NCI-H2227 (cell line): Measurements from ENCODE around the gene SMG1.
"Not testable (repeated sequence)": the region's sequence is repeated elsewhere in the genome, so short reads cannot be mapped to it uniquely, and the experiment has no call there.

Source experiments
- DNase-seq: peaks from one replicate; lab custom pipeline; 2025; ENCODE audit not compliant: unreplicated experiment; lab: John Stamatoyannopoulos, UW

Gene SMG1

DNA sequence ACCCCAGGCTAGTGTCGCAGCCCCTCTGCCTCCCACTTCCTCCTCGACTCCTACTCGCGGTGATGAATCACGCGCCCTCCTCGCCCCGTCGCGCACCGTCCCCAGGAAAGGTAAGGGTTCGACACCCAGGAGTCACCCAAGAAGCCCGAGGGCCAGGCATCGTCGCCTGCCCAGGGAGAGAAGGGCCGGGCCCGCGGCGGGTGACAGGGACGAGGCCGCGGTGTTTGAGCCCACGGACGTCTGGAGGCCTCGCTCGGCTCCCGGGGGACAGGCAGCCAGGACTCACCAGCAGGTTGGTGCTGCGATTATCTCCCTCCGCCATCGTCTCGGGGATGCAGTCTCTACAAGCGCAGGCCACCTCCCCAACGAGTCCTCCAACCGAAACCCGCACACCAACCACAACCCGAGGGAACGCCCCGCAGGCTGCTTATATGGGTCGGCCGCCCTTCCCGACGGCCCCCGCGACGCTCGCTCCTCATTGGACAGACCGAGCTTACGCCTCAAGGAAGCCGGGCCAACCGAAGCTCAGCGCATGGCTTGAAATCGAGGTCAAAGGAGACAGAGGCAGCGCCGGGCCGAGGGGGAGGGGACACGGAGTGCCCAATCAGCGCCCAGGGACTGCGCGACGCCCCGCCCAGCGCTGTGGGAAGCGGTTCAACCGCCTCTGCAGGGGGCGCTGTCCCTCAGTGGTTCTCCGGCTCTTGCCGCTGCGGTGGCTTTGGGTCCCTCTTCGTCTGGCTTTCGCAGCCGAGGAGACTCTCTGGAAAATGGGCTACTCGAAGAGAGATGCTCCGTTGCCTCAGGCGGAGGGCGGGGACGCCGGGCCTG is 124.8 kb downstream of the SMG1 start, which contains the start of gene ARL6IP1:
Gene ARL6IP1, minus strand, starts transcription at position 405 of the 828 bp plus-strand sequence. Its CDS starts 83 bp downstream, at position 322.
- DNase-seq, result peak; percentile 100

DNA sequence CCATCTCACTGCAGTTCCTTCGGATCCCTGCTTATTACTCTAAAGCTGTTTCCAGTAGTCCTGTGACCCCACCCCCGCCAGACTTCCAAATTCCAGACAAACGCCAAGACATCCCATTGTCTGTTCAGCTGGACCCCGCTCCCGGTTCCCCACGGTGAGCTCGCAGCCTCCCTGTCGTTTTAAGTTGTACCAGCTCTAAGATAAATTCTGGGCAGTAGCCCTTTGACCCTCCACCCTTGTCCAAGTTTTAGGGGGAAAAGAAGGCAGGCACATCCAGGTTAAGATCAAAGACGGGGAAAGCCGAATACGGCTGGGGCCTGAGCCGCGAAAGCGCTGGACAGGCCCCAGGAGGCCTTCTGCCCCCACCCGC is 125.4 kb downstream of the SMG1 start:
- DNase-seq, result peak; percentile 36

GRCh38 chr16:18800293-18800692 is 125.9 kb downstream of the SMG1 start:
- DNase-seq, result no peak

DNA sequence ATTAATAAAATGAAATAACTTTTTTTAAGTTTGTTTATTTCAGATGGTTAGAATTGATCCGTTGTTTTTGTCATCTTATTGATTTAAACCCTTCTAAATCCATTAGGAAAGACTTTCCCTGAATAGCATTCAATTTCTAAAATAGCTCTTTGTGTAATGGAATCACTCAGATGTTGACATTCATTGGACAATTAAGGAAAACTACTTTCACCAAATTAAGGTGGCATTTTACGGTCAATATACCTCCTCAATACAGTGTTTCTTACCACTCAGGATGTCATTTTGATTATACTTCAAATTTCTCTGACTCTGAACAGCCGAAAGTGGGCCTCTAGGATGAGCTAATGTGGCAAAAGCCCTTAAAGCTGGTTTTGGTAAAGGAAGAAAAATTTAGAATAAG is 126.7 kb downstream of the SMG1 start:
- no peak for DNase-seq

GRCh38 chr16:18797746-18798145 is 128.5 kb downstream of the SMG1 start:
- DNase-seq, result no peak

GRCh38 chr16:18796377-18796776 is 129.8 kb downstream of the SMG1 start:
- DNase-seq, result no peak

DNA sequence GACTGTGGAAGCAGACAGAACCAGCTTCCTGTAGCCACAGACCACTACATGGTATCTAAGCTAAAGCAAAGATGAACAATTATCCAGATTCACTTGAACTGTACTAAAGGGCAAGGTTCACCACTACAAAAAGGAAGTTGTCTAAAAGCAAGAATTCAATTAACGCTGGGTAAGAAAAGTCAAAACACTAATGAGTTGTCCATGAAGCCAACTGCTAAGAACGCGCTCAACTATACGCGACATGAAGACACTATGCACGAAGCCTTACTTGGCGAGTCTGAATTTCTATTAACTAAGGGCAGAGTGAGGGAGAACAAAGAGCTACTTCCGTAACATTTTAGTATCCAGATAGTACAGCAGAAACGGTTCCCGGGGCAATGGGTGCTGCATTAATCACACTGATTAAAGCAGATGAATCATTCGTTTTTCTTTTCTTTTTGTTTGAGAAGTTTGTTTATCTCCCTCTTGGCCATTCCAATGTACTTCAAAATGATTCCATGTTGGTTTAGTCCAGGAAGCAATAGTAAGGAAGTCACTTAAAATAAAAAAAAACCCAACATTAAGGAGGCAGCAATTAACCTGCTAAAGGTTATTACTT is 133.3 kb downstream of the SMG1 start:
- no peak for DNase-seq

GRCh38 chr16:18789850-18790706 is 136.1 kb downstream of the SMG1 start, which contains the start of gene RPS15A:
Gene RPS15A (minus strand): TSS chr16:18790334. CDS start chr16:18789113, 1,221 bp downstream.
- DNase-seq, result peak; percentile 98

GRCh38 chr16:18789515-18789849 is 136.7 kb downstream of the SMG1 start:
- no peak for DNase-seq

DNA sequence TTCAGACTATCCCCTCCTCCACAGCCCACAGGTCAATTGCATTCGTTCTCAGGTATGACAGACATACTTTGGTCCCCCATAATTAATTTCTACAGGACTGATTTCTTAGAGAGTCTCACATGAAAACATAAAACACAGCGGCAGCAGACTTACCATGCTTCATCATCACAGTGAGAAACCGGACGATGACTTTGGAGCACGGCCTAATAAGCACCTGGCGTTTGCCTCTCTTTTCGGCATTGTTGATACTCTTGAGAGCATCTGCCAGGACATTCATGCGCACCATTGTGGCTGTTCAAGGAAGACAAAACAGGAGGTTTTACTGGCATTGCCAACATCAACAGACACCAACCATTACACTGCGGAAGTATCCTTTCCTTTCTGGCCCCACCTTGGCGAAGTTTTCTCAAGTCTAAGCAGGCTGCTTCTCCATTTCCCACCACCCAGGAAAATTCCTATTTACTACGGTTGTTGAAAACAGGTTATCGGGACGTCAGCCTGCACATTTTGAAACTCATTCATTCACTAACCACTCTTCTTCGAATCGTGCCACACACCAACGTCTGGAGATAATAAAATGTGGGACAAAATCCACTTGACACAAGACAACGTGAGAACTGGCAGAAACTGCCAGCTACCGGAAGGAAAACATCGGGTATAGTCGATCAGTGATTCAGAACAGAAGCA is 137.2 kb downstream of the SMG1 start:
- no peak for DNase-seq

- no peak for DNase-seq
Measured at GRCh38 chr16:18784917-18785623, 141.1 kb downstream of the SMG1 start.

DNA sequence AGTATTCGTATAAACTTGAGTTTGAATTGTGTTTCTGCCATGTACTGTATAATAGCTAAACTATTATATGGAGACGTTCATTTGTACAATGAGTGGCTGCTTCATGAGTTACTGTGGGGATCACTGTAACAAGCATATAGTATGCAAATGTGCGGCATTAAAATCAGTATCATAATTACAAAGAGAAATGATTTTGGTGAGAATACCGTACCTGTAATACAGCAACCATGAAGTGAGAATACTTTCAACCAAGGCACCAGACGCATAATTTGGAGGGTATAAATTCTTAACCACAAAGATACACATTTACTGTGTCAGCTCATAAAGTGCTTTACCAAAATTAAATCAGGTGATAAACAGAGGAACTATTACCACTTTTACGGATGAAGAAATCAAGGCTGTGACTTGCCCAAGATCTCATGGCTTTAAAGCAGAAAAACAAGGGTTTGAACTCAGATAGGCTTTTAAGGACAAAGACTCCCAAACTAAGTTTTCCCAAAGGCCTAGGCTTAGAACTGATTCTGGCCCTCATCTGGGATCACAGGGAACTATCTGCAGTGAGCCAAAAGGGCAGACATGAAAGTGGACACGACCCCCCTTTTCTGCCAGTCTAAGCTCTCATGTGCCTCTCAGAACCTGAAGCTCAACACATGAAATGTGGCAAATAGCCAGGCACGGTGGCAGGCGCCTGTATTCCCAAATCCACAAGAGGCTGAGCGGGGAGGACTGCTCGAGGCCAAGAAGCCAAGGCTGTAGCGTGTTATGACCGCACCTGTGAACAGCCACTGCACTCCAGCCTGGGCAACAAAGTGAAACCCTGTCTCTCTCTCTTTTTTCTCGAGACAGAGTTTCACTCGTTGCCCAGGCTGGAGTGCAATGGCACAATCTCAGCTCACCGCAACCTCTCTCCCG is 142.5 kb downstream of the SMG1 start:
- DNase-seq, result no peak

GRCh38 chr16:18782697-18783429 is 143.3 kb downstream of the SMG1 start:
- no peak for DNase-seq

GRCh38 chr16:18781232-18781631 is 145.0 kb downstream of the SMG1 start:
- not testable (repeated sequence) for DNase-seq

GRCh38 chr16:18780460-18781026 is 145.7 kb downstream of the SMG1 start:
- not testable (repeated sequence) for DNase-seq

GRCh38 chr16:18777664-18778063 is 148.5 kb downstream of the SMG1 start:
- not testable (repeated sequence) for DNase-seq

GRCh38 chr16:18776334-18776733 is 149.9 kb downstream of the SMG1 start:
- DNase-seq, result not testable (repeated sequence)

- not testable (repeated sequence) for DNase-seq
Measured at GRCh38 chr16:18774651-18775050, 151.6 kb downstream of the SMG1 start.
